Activated naive CD4-positive, alpha-beta T cell treated with Interleukin-2 at 50 U/mL for 16 hours (primary cell): Measurements from ENCODE around the gene TBC1D8B.
"Not testable (repeated sequence)": the region's sequence is repeated elsewhere in the genome, so short reads cannot be mapped to it uniquely, and the experiment has no call there.

Experiments
- DNase-seq: peaks from one replicate; pipeline ENCODE4 v3.0.0-alpha.2; 2020

The TBC1D8B gene

DNA sequence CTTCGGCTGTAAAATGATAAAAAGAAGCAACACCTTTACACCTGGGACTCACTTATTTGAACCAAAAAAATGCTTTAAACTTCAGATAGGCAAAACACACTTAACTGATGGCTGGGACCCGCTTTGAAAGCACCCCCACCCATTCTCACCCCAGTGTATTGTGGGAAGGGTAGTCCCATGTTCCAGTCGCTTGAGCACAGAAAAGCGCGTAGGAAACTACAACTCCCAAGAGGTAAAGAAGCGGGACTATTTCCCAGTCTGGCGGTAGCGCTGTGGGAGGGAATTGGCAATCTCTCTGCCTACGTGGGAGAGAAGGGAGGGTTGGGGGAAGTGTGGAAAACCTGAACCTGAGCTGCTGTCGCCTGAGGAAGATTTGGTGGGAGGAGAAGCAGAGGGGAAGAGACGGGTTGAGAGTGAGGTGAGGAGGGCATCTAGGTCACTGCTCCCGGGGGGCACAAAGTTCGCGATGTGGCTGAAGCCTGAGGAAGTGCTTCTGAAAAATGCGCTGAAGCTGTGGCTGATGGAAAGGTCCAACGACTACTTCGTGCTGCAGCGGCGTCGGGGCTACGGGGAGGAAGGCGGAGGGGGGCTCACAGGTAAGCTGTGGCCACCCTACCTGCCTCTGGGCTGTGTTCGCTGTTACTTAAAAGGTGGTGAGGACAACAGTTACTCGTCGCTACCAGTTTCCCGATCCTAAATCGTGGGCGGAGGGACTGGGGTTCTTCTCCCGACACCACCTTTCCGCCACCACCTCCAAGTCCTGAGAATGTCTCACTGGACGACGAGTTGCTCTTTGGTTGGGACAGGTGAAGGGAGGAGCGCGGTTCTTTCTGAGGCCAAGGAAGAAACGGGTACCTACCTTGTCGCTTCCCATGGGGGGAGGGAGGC lies at the start of gene TBC1D8B:
TSS of gene TBC1D8B (plus strand) at position 286 of the 888 bp plus-strand sequence. CDS start at position 467, 181 bp downstream.
- DNase-seq, result peak; percentile 21

DNA sequence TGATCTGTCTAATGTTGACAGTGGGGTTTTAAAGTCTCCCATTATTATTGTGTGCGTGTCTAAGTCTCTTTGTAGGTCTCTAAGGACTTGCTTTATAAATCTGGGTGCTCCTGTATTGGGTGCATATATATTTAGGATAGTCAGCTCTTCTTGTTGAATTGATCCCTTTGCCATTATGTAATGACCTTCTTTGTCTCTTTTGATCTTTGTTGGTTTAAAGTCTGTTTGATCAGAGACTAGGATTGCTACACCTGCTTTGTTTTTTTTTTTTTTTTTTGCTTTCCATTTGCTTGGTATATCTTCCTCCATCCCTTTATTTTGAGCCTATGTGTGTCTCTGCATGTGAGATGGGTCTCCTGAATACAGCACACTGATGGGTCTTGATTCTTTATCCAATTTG lies 33.2 kb upstream of the TBC1D8B start:
- DNase-seq, result not testable (repeated sequence)

DNA sequence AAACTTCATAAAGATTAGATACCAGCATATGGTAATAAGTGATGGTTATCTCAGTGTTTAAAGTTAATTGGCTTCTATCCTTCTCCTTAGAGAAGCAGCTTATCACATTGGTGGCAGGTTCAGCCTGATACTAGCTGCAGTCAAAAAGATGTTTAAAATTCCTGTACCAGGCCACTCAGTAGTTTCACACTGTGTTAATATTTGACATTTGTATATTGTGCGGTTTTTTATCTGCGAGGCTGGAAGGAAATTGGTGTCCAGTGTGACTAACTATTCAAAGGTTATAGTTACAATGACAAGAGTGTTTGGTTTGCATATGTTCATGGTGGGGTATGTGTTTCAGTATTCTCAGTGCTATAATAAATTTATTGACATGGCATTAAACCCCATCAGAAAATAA lies 27.5 kb upstream of the TBC1D8B start:
- no peak for DNase-seq

DNA sequence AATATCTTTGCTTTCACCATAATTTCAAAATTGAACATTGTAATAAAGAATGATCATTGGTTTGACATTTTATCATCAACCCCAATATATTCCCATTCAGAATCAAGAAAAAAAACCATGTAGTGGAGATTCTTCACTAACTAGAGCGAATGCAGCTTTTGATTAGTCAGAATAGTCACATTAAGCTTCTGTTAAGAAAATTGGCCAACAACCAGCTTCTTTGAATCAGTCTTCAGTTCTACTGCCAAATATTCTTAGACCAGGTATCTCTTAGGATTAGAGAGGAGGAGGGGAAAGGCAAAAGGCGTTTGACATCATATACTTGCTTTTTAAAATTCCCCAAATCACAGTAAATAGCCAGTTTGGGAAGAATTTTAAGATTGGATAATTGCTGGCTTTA lies 22.2 kb upstream of the TBC1D8B start:
- no peak for DNase-seq

DNA sequence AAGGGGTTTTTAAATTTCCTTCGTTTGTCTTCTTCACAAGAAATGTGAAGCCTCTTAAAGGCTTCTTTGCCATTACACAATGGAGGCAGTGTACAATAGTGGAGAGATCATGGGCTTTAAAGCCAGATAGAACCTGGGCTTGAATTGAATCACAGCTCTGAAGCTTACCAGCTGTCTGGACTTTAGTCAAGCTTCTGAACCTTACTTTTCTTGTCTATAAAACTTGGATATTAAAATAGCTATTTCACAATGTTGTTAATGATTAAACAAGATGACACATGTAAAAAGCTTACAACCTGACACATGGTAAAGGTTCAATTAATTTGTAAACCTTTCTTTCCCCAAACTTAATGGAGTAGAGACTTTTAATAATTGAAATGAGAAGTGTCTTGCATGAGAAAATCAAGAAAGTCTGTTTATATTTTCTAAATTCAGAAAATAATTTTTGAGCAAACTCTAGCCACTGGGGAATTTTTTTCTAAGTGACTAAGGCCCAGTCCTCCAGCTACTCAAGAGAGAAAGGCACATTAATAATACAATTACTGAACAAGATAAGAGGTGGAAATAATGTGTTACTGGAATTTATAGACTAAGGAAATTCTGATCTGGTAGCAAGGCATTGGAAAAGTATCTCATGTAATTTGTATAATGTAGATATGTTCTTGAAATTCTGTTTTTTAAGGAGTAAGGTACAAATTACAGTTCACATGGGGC lies 21.7 kb upstream of the TBC1D8B start:
- DNase-seq, result no peak

DNA sequence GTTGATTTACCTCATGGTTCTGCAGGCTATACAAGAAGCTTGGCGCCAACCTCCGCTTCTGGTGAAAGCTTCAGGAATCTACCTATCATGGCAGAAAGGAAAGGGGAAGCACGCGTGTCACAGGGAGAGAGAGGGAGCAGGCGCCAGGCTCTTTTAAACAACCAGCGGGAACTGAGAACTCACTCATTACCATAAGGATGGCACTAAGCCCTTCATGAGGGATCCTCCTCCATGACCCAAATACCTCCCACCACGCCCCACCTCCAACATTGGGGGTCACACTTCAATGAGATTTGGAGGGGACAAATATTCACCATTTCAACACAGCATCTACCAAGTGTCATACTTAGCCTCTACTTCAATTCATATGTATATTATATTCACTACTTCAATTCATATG lies 18.8 kb upstream of the TBC1D8B start:
- DNase-seq, result no peak

DNA sequence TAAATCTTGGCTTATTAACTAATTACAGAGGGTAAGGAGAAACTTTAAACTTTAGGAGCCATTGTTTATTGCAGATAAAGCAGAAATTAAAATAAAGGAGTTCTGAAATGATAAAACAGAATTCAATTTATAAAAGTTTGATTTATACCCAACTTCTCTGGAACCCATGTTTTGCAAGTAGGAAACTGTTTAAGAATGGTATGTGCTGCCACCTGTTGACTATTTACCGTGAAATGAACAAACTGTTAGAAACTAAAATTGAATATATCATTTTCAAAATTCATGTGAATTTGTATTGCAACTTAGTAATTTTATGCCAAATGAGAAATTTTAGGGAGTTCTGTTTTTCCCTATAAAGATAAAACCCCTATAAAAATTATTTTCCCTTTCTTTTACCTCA lies 11.0 kb upstream of the TBC1D8B start:
- DNase-seq, result no peak

DNA sequence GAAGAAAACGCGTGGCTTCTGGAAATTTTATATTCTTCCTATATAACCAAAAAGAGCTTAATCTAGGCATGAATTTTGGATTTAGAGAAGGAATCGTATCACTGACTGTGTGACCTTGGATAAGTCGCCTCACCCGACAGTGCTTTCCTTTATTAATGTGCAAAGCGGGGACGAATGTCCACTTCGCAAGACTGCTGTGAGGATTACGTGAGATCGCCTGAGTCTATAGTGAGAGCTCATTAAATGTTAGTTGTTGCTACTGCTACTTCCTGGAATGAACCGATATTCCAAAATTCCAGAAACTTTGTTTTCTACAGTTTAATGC lies 448 bp upstream of the TBC1D8B start:
- no peak for DNase-seq

DNA sequence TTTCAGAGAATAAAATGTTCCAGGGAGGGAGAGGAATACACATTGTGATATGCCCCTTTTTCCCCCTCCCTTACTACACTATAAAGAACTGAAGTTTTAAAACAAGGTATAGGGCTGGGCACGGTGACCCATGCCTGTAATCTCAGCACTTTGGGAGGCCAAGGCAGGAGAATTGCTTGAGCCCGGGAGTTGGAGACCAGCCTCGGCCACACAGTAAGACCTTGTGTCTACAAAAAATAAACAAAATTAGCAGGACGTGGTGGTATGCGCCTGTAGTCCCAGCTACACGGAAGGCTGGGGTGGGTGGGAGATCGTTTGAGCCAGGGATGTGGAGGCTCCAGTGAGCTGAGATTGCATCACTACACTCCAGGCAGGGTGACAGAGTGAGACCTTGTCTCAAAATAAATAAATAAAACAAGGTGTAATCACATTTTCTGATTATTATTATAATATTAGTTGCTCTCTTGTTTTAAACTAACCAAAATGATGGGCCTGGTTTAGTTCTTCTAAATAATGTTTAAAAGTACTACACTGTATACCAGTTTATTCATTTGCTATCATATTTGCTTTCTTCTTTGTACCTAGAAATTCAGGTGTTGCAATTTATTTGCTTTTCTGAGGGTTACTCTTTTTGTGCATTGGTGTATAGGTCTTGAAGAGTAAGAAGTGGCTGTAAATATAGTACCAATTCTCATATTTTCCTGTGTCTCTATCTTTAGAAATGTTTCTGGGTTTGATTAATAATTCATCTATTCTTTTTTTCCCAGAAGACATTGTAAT lies 8.8 kb downstream of the TBC1D8B start:
- no peak for DNase-seq

DNA sequence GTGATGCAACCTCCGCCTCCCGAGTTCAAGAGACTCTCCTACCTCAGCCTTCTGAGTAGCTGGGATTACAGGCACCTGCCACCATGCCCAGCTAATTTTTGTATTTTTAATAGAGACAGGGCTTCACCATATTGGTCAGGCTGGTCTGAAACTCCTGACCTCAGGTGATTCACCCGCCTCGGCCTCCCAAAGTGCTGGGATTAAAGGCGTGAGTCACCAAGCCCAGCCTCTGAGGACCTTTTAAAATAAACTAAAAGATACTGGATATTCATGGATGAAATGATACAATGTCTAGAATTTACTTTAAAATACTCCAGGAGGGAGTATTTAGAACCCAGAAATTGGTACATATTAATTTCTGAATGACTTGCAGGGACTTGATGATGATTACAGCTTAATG lies 10.5 kb downstream of the TBC1D8B start:
- not testable (repeated sequence) for DNase-seq

DNA sequence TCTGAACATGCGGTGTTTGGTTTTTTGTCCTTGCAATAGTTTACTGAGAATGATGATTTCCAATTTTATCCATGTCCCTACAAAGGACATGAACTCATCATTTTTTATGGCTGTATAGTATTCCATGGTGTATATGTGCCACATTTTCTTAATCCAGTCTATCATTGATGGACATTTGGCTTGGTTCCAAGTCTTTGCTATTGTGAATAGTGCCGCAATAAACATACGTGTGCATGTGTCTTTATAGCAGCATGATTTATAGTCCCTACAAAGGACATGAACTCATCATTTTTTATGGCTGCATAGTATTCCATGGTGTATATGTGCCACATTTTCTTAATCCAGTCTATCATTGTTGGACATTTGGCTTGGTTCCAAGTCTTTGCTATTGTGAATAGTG lies 11.6 kb downstream of the TBC1D8B start:
- not testable (repeated sequence) for DNase-seq

DNA sequence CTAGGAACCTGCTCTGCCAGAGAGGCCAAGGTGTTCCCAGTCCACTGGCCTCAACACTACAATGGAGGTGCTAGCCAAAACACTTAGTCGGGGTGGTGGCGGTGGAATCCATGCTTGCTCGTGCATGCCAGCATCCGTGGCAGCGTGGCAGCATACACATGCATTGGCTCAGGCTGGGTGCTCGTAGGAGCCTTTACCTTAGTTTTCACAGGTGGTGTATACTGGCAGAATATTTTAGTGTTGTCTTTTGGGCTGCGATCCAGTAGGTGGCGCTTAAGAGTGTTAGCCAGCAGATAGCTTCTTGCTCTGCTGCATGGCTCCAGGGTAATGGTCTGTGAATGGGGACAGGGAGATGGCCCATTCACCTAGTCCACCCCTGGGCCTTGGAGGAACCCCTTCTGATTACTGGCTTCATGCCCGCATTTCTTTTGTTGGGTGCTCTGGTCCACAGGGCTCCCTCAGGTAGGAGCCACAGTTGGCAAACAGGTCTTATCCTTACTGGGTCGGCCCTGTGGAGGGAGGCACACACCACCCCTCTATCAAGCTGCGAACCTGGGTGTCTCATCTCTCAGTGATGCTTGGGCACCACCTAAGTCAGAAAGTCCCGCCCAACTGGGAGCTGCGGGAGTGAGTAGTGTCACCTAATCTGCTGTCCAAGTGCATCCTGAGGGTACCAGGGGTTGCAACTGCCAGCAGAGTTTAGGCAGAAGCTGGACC lies 60.7 kb downstream of the TBC1D8B start:
- peak; percentile 1 for DNase-seq

DNA sequence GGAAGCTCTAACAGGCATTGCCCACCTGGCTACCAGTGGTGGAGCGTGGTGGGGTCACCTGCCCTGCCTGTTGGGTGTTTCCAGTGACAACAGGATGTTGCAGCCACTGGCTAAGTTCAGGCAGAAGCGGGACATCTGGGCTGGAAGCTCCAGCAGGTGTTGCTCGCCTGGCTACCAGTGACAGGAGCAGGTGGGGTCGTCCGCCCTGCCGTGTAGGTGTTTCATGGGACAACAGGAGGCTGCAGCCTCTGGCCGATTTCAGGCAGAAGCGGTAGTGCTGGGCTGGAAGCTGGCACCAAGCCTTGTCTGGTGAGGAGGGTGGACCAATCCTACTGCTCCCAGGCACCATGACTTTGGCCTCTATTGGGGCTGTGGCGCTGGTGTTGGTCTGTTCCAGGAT lies 61.2 kb downstream of the TBC1D8B start:
- no peak for DNase-seq

DNA sequence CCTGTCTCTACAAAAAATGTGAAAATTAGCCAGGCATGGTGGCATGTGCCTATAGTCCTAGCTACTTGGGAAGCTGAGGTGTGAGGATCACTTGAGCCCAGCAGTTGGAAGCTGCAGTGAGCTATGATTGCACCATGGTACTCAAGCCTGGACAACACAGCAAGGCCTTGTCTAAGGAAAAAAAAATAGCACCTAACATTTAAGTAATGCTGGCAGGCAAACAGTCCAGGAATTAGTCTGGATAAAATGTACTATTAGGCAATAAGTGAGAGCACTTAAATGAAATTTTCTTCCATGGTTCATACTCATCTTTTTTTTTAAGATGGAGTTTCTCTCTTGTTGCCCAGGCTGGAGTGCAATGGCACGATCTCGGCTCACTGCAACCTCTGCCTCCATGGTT lies 70.3 kb downstream of the TBC1D8B start:
- not testable (repeated sequence) for DNase-seq

DNA sequence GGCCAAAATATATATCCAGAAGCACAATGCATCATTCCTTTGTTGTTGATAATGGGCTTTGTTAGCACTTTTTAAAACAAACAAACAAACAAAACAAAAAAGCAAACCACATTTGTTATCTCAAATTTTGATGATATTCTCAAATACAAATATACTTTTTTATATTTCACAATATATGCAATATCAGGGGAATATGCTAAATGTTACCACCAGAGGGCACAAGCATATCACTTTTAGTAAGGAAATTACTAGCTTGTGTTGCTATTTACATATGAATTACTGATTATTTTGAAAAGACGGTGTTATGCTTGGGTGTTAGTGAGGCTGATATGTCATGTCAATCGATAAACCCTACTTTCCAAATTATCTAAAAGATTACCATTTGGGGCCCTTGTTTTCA lies 71.6 kb downstream of the TBC1D8B start:
- DNase-seq, result no peak

DNA sequence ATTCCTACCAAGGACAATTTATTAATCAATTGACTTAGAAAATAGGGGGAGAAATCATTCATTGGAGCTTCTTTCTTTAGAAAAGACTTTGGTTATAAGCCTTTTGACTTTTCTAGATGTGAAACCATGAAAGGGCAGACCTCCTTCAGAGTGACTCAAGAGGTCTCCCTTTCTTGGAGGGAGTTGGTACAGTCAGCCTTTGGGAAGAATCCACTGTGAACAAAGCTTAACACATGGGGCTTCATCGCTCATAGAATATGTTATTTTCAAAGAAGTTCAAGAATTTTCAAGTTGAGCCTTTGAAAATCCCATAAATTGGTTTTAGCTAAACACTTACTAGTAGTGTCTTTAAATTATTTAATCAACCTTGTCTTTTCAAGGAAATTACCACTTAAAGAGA lies 72.7 kb downstream of the TBC1D8B start:
- DNase-seq, result no peak

DNA sequence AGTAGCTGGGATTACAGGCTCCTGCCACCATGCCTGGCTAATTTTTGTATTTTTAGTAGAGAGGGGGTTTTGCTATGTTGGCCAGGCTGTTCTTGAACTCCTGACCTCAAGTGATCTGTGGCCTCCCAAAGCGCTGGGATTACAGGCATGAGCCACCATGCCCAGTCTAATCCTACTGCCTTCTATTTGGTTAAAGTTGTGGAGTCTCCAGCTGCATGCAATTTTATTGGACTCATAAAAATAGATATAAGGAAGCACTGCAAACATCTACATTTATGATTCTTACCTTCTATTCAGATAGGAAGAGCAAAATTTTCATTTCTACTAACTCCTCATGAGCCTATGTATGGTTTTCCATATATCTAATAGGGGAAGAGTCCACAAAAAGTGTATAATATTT lies 87.0 kb downstream of the TBC1D8B start:
- DNase-seq, result no peak

DNA sequence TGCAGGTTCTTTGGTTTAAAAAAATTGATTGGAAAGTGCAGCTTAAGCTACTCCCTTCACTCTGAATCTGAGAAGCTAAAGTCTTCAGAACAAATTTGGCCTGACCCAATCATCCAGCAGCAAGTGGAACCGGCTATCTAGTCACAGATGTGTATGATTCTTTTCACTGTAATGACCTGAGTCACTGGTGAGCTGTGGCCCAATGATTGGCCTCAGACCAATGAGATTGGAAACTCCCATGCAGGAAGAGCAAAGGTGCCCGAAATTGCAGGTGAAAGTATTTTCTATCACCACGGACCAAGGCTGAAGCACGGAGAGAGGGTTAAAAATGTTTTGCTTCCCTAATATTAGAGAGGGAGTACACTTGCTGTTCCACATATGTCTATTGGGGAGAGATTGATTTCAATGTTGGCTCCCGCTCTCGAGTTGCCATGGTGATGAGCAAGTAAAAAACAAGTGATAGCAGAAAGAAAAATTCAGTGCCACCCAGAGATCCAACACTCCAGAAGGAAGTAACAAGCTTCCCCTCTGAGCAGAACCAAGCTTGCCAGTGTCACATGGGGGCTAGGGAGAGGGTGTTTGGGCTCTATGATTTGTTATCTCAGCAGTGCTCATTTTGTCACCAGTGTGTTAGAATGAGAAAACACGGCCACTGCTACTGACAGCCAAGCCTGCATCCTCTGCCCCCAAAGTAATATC lies 89.4 kb downstream of the TBC1D8B start:
- no peak for DNase-seq

DNA sequence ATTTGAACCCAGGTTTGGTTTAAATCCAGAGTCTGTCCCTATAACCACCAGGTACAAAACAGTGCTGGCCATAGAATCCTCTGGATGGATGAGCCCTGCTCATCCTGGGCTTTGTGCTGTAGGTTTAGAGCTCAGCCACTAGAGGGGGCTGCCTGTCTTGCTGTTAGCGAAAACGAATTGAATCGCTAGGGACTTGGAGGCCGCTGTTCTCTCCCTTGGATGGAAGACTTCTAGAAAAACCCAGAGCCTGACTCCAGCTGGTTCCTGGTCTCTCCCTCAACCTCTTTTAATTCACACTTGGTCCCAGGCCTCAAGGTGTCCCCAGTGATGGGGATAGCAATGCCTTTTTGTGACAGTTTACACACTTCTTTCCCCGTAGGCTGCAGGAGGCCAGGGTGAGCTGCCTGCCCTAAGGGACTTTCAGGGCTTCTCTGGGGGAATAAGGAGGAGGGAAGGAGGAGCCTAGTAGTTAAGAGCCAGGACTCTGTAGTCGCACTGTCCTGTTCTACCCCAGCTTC lies 92.0 kb downstream of the TBC1D8B start:
- DNase-seq, result peak; percentile 35

DNA sequence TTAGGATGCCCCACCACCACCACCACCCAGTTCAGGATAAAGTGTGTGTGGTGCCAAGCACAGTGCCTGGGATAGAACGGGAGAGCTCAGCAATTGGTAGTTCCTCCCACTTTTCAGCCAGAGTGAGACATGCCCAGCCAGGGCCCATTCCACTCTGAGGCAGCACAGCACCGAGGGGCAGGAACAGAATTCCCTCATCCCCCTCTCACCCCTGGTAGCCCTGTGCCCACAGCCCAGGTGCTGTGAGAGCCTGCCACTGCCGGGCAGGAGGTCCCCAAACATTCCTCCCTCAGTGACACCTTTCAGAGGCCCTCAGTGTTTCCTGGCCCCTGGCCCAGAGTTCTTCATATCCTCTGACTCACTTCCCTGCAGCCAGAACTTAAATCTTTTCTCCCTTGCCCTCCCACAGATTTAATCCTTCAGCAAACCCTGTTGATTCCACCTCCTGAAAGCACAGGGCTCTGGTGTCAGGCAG lies 92.5 kb downstream of the TBC1D8B start:
- no peak for DNase-seq

DNA sequence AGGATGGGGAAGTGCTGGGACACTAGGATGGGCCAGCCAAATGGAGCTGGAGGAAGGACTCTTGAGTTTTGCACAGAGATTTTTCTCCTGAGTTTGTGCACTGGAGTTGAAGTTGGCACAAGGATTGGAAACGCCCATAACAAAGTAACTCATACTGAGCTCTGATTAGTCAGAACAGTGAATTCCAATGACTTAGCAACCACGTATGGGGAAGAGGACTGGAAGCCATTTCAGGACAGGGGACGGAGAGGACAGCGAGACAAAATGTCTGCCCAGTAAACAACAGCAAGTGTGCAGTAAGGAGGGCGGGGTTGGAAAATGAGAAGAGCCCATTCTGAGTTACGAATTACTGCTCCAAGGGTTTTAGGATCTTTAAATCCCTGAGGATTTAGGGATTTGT lies 94.8 kb downstream of the TBC1D8B start:
- DNase-seq, result no peak

DNA sequence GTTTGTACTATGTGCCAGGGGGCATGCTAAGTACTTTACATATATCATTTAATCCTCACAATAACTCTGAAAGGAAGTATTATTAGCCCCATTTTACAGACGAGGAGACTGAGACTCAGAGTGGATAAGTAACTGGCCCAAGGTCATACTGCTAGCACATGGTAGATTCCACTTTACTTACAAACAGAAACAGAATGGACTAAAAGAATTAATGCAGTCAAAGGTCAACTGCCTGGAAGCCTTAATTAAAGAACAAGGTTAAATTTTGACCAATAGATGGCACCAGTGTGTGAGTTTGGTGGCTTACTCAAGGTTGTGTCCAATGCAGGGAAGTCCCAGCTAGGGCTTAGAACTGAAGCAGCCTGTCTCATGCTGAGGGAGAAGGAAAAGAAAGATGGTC lies 96.0 kb downstream of the TBC1D8B start:
- DNase-seq, result no peak
